HepG2 (cell line): ENCODE measurements around the gene NWD2. TPM values are rescaled to one million over a fixed set of nuclear protein-coding genes. Genes with fewer than 3 reads are reported as not detected.

Experiments used
- ATAC-seq: fragments of 200-7000 bp; cut with Tn5 transposase; 3 replicates; pipeline ENCODE4 v1.9.1; 2020; ENCODE audit warnings: mild to moderate bottlenecking, moderate library complexity
- BruUV-seq: library from RNA; stranded (reverse); fragments of 400-500 nt; replicated peaks from 2 replicates; lab custom pipeline; 2021; lab: Mats Ljungman, UMichigan
- CTCF ChIA-PET: fragments of 300-600 bp; formaldehyde crosslinking; extraction: SDS; loops from one replicate; lab custom pipeline; 2021; ENCODE audit warnings: low total read pairs, inconsistent platforms, low intra/inter-chr PET ratio; lab: Yijun Ruan, JAX
- POLR2A ChIA-PET: fragments of 350-600 bp; sonication (Branson Sonifier 250); formaldehyde crosslinking; loops from one replicate; lab custom pipeline; 2020; ENCODE audit warnings: antibody characterized with exemption, inconsistent platforms; lab: Yijun Ruan, JAX
- DNase-seq: peaks from one replicate; pipeline ENCODE4 v3.0.0-alpha.2; 2015; ENCODE audit warnings: low spot score
- FAIRE-seq: peaks from 3 replicates; lab custom pipeline; 2011; peaks lifted over from hg19 to GRCh38; lab: Jason Lieb, UNC
- H2AFZ ChIP-seq: one replicate; pipeline ENCODE4 v1.6.1; 2011; ENCODE audit warnings: low read length, inconsistent platforms
- H3K27ac ChIP-seq: fragments of 300-600 bp; 3 replicates; pipeline ENCODE4 v1.8.0; 2011; ENCODE audit warnings: mixed run types, mild to moderate bottlenecking, mixed read lengths, low read length, inconsistent platforms; ENCODE audit not compliant: insufficient read depth; ENCODE audit errors: extremely low read length
- H3K27me3 ChIP-seq, 2 experiments: fragments of 200-600 bp in 1 of 2; 2 replicates in 1 of 2; 3 replicates in 1 of 2; pipeline versions ENCODE4 v1.6.0 to v1.8.0; 2011; ENCODE audit warnings: low read length in 2 of 2, mild to moderate bottlenecking in 2 of 2, moderate library complexity in 2 of 2, inconsistent platforms in 1 of 2; ENCODE audit not compliant: insufficient read depth in 2 of 2, control insufficient read depth in 1 of 2
- H3K36me3 ChIP-seq, 2 experiments: fragments of 200-600 bp in 1 of 2; replicated peaks in 1 of 2; 2 replicates in 1 of 2; 3 replicates in 1 of 2; pipeline versions ENCODE4 v1.5.1 to v1.8.0; 2011; ENCODE audit warnings: low read length in 2 of 2, inconsistent platforms in 1 of 2; ENCODE audit not compliant: insufficient read depth in 2 of 2, control insufficient read depth in 1 of 2
- H3K4me1 ChIP-seq: 2 replicates; pipeline ENCODE4 v1.5.1; 2012; ENCODE audit warnings: low read length, inconsistent platforms; ENCODE audit not compliant: insufficient read depth
- H3K4me2 ChIP-seq: 2 replicates; pipeline ENCODE4 v1.6.0; 2011; ENCODE audit warnings: low read depth, low read length, inconsistent platforms
- H3K4me3 ChIP-seq, 3 experiments: fragments of 200-600 bp in 1 of 3; sonication (generic), shearing (Covaris generic) in 1 of 3; replicated peaks in 1 of 3; 2 replicates each; pipeline ENCODE4 v1.5.1; 2011 to 2016; ENCODE audit warnings: low read length in 3 of 3, inconsistent platforms in 2 of 3, low read depth in 2 of 3, mild to moderate bottlenecking in 2 of 3, control low read depth in 1 of 3, mixed read lengths in 1 of 3; ENCODE audit not compliant: insufficient read depth in 1 of 3
- H3K79me2 ChIP-seq: one replicate; pipeline ENCODE4 v1.6.1; 2011; ENCODE audit warnings: low read length, inconsistent platforms; ENCODE audit not compliant: insufficient read depth
- H3K9ac ChIP-seq: 2 replicates; pipeline ENCODE4 v1.6.0; 2011; ENCODE audit warnings: mild to moderate bottlenecking, low read depth, low read length, inconsistent platforms; ENCODE audit not compliant: insufficient read depth
- H3K9me3 ChIP-seq: 2 replicates; pipeline ENCODE4 v1.5.1; 2012; ENCODE audit warnings: mild to moderate bottlenecking, low read length
- H4K20me1 ChIP-seq: 2 replicates; pipeline ENCODE4 v1.6.0; 2011; ENCODE audit warnings: inconsistent platforms, mild to moderate bottlenecking, low read length, moderate library complexity; ENCODE audit not compliant: insufficient read depth
- ARID3A ChIP-seq: IDR thresholded peaks from 2 replicates; pipeline ENCODE4 v1.6.1; 2012; ENCODE audit warnings: low read depth, low read length, improper control_type of control experiment
- CSRNP2 ChIP-seq: sonication (generic); formaldehyde crosslinking; conservative IDR thresholded peaks from 2 replicates; pipeline ENCODE4 v1.8.0; 2022; ENCODE audit warnings: low read depth, missing genetic modification reagents
- GFI1 ChIP-seq: sonication (generic); formaldehyde crosslinking; IDR thresholded peaks from 2 replicates; pipeline ENCODE4 v1.5.0; 2020; ENCODE audit warnings: missing genetic modification reagents, mild to moderate bottlenecking, borderline replicate concordance
- ISL2 ChIP-seq: sonication (generic); formaldehyde crosslinking; IDR thresholded peaks from 2 replicates; pipeline ENCODE4 v1.5.0; 2020; ENCODE audit warnings: missing genetic modification reagents
- NFIC ChIP-seq: IDR thresholded peaks from 2 replicates; pipeline ENCODE4 v1.6.1; 2012; ENCODE audit warnings: mild to moderate bottlenecking, low read length, inconsistent platforms
- NR2C2 ChIP-seq: sonication (generic); formaldehyde crosslinking; IDR thresholded peaks from 2 replicates; pipeline ENCODE4 v1.4.0; 2020; ENCODE audit warnings: missing genetic modification reagents, mild to moderate bottlenecking, moderate library complexity, borderline replicate concordance
- PAXIP1 ChIP-seq: sonication (generic); formaldehyde crosslinking; conservative IDR thresholded peaks from 2 replicates; pipeline ENCODE4 v1.4.0; 2020; ENCODE audit warnings: mild to moderate bottlenecking, missing genetic modification reagents, moderate library complexity
- RELA ChIP-seq: sonication (generic); formaldehyde crosslinking; IDR thresholded peaks from 2 replicates; pipeline ENCODE4 v1.4.0; 2020; ENCODE audit warnings: missing genetic modification reagents
- TFAP4 ChIP-seq: sonication (generic); IDR thresholded peaks from 2 replicates; pipeline ENCODE4 v1.6.1; 2016; ENCODE audit warnings: low read depth, borderline replicate concordance
- TGIF2 ChIP-seq: IDR thresholded peaks from 2 replicates; pipeline ENCODE4 v1.6.1; 2016; ENCODE audit warnings: control low read depth, missing compliant biosample characterization
- ZNF160 ChIP-seq: sonication (generic); formaldehyde crosslinking; IDR thresholded peaks from 2 replicates; pipeline ENCODE4 v1.8.0; 2022; ENCODE audit warnings: mild to moderate bottlenecking, inconsistent platforms, missing genetic modification reagents
- ZNF562 ChIP-seq: sonication (generic); formaldehyde crosslinking; IDR thresholded peaks from 2 replicates; pipeline ENCODE4 v1.8.0; 2022; ENCODE audit warnings: missing genetic modification reagents, borderline replicate concordance
- ZNF879 ChIP-seq: sonication (generic); formaldehyde crosslinking; IDR thresholded peaks from 2 replicates; pipeline ENCODE4 v1.8.1; 2023; ENCODE audit warnings: missing genetic modification reagents
- WGBS: methylation state at CpG from one replicate; pipeline ENCODE4 v1.1.6; 2017; ENCODE audit warnings: low lambda C conversion rate; 5-methylcytosine and 5-hydroxymethylcytosine counted together
- in situ Hi-C: cut with HindIII; loops from 2 replicates; pipeline ENCODE4 v1.10.0; 2017; ENCODE audit warnings: low pct_unique_long_range_greater_than_20kb; ENCODE audit not compliant: extremely low pct_ligation_motif_present
- intact Hi-C: fragments of 100-400 bp; cut with micrococcal nuclease; formaldehyde crosslinking; loops from one replicate; pipeline ENCODE4 v1.10.0; 2022; ENCODE audit not compliant: unreplicated experiment
- polyA plus RNA-seq, 8 experiments: library from polyadenylated mRNA; depleted of rRNA in 3 of 8; stranded (reverse) in 7 of 8; unstranded in 1 of 8; fragments of >200 nt; fragmentation: Illumina TruSeq in 4 of 8; extraction: Trizol in 4 of 8; gene quantifications; 2 replicates each; pipeline versions ENCODE4 v1.2.1 to v1.2.3, GENCODE V29; 2011 to 2016; ENCODE audit warnings: low read depth in 4 of 8, missing spikeins in 1 of 8, mixed read lengths in 1 of 8; ENCODE audit not compliant: insufficient read depth in 1 of 8
- total RNA-seq, 5 experiments: library from RNA; depleted of rRNA; stranded (reverse); fragments of >200 nt; fragmentation: Illumina TruSeq; extraction: Trizol; gene quantifications; 2 replicates each; pipeline ENCODE4 v1.2.3, GENCODE V29; 2016; ENCODE audit warnings: low read depth in 1 of 5

Gene NWD2
- total and polyA plus RNA-seq, 2 of the 13 experiments (the other 11 are each of a cell fraction or from before 2014, with no cell fraction given): not detected

- H3K4me2 ChIP-seq: no peak overlapping the region
- ChIA-PET CTCF (no interaction called here), POLR2A (no interaction called here)
- no peaks in the 10 kb centered on the region for H3K36me3 ChIP-seq
- H3K27ac ChIP-seq: no peak overlapping the region
- no peak overlapping the region for H2AFZ ChIP-seq
- H3K4me1 ChIP-seq: no peaks in the 10 kb centered on the region
- FAIRE-seq (no peak), ATAC-seq (no peak), DNase-seq (no peak)
- 0% methylated on average over 1 of the region's 1 CpG for WGBS
- in situ Hi-C loops (no loop called here), intact Hi-C loops (no loop called here)
- no peak overlapping the region for H3K9ac ChIP-seq
- TF ChIP-seq ZNF879: no peak
- no peak for TF ChIP-seq RELA (CRISPR knock-in tag)
- TF ChIP-seq NFIC: no peak
- TF ChIP-seq ZNF562 (CRISPR knock-in tag): no peak
- no peak for TF ChIP-seq ARID3A
- no peak for TF ChIP-seq CSRNP2 (CRISPR knock-in tag)
- TF ChIP-seq TFAP4: no peak
- no peak for TF ChIP-seq TGIF2
- TF ChIP-seq NR2C2 (CRISPR knock-in tag): no peak
- TF ChIP-seq ZNF160 (CRISPR knock-in tag): no peak
- no peak for TF ChIP-seq GFI1 (CRISPR knock-in tag)
- no peak for TF ChIP-seq ISL2 (CRISPR knock-in tag)
- TF ChIP-seq PAXIP1: no peak
- BruUV-seq: no TSS peak
- H3K4me3 ChIP-seq: no peak overlapping the region
- no peaks in the 10 kb centered on the region for H3K9me3 ChIP-seq
- H4K20me1 ChIP-seq: no peaks in the 10 kb centered on the region
- no peaks in the 10 kb centered on the region for H3K79me2 ChIP-seq
- H3K27me3 ChIP-seq: no peaks in the 10 kb centered on the region
These were observed 217.3 kb downstream of the NWD2 start for GRCh38 chr4:37461801-37462200.
